ENCODE data around the gene C18orf63.

The C18orf63 gene

DNA sequence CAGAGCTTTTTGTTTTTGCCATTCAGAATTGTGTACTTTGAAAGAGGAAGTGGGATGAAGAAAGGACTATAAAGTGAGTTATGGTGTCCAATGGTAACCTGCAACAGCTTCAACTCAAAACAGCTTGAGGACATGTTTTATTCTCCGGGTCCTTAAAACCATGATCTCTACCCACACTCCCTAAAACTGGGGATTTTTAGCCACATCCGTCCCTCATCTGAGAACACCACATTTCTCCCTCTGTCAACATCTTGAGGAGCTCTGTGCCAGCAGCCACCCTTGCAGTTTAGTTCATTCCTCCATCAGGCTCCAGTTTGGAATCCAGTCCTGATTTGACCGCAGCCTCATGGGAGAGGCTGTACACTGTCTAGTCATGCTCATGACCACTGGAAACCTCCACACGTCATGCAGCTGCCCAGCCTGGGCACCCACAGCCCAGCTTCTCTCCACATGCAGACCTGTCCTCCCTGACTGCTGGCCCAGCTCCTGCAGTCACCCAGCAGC is 62.6 kb downstream of the C18orf63 start:
- TF ChIP-seq, protein P1, sequence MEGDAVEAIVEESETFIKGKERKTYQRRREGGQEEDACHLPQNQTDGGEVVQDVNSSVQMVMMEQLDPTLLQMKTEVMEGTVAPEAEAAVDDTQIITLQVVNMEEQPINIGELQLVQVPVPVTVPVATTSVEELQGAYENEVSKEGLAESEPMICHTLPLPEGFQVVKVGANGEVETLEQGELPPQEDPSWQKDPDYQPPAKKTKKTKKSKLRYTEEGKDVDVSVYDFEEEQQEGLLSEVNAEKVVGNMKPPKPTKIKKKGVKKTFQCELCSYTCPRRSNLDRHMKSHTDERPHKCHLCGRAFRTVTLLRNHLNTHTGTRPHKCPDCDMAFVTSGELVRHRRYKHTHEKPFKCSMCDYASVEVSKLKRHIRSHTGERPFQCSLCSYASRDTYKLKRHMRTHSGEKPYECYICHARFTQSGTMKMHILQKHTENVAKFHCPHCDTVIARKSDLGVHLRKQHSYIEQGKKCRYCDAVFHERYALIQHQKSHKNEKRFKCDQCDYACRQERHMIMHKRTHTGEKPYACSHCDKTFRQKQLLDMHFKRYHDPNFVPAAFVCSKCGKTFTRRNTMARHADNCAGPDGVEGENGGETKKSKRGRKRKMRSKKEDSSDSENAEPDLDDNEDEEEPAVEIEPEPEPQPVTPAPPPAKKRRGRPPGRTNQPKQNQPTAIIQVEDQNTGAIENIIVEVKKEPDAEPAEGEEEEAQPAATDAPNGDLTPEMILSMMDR (IDR thresholded peaks at IDR 0.05; ENCODE audit: insufficient read depth, low read depth, low read length, missing control alignments) = no peak
- H3K4me3 ChIP-seq (ENCODE audit: low read depth, low read length) = no peak overlapping the region
- peak; percentile 12 for DNase-seq (ENCODE audit: low read depth)

DNA sequence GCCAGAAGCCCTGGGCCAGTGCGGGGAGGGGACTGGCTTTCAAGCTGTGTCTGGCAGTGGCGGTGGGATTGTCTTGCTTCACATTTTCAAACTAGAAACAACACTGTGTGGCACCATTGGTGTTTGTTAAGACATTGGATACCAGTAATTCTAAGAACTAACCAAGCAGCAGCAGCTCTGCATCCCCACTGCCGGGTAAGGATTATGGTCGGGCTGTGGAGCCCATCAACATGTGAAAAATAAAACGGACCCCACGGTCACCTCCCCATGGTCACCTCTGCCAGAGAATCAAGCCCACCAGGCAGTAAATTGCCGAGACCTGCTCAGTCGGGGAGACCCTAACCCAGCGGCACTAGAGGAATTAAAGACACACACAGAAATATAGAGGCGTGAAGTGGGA is 65.3 kb downstream of the C18orf63 start:
- no peak overlapping the region for H3K4me3 ChIP-seq (ENCODE audit: low read depth, low read length)
- no peak for DNase-seq (ENCODE audit: low read depth)
- TF ChIP-seq, protein P1 (IDR thresholded peaks at IDR 0.05; ENCODE audit: insufficient read depth, low read depth, low read length, missing control alignments) = no peak

DNA sequence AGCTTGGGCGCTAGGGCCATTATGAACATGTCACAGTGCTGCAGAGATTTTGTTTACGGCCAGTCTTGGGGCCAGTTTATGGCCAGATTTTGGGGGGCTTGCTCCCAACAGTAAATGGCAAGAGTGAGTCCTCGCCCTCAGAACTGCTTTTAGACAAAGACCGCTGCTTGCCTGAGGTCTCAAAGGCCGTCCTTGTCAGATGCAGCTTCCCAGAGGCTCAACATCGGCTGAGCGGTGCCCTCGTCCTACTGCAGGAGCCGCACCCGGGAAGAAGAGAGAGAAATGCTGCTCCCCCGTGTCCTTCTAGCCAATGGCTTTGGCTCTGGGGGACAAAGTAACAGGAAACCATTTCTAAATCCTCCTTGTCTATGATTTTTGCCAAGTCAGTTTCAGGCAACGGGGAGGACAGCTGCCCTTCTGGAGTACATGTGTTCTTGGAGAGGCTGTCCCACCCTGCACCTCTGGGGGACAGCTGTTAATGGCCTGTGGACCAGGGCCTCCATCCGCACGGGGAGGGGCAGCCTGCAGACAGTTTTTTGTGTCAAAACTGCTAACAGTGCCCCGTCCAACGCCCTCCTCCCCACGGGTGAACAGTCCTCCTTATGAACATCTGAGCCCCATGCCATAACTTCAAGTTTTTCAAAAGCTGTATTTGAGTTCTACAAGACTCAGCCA is 66.1 kb downstream of the C18orf63 start:
- TF ChIP-seq, protein P1 (IDR thresholded peaks at IDR 0.05; ENCODE audit: insufficient read depth, low read depth, low read length, missing control alignments) = no peak
- no peak overlapping the region for H3K4me3 ChIP-seq (ENCODE audit: low read depth, low read length)
- no peak for DNase-seq (ENCODE audit: low read depth)

DNA sequence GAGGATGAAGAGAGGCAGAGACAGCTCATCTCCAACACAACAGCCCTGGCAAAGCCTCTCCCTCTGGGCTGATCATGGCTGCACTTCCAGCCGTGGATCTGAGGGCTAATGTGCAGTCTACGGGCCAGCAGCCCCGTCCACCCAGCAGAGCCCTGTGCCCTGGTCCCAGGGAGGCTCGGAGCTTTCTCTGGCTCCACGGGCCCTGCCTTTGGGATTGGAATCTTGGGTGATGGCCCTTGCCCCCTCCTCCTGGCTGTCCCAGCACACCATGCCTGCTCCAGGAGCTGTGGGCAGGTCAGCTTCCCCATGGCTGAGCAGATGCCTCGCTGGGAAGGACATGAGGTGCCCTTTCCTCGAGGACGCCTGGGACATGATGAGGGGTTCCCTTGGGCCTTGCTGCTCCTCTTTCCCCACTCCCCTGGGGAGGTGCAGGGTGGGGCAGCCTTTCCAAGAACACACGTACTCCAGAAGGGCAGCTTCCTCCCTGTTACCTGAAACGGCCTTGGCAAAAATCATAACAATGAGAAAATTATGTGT is 66.9 kb downstream of the C18orf63 start:
- no peak overlapping the region for H3K4me3 ChIP-seq (ENCODE audit: low read depth, low read length)
- no peak for DNase-seq (ENCODE audit: low read depth)
- TF ChIP-seq, protein P1 (IDR thresholded peaks at IDR 0.05; ENCODE audit: insufficient read depth, low read depth, low read length, missing control alignments) = no peak

DNA sequence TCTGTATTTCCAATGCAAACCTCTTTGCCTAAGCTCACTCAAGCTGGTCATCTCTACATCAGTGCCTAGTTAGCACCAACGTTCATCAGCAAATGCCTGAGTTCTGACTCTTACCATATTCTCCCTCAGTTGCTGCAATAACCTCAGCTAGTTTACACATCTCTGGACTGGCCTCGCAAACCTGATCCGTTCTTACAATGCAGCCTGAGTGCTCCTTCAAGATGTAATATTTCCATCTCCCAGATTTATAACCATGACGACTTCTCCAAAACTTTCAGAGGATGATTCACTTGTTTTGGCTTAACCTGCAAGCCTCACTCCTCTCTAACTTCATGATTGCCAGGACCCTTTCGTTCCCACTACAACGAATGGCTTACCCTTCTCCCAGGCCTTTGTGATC is 71.7 kb downstream of the C18orf63 start:
- no peak overlapping the region for H3K4me3 ChIP-seq (ENCODE audit: low read depth, low read length)
- TF ChIP-seq, protein P1 (IDR thresholded peaks at IDR 0.05; ENCODE audit: insufficient read depth, low read depth, low read length, missing control alignments) = no peak
- DNase-seq (ENCODE audit: low read depth) = no peak

DNA sequence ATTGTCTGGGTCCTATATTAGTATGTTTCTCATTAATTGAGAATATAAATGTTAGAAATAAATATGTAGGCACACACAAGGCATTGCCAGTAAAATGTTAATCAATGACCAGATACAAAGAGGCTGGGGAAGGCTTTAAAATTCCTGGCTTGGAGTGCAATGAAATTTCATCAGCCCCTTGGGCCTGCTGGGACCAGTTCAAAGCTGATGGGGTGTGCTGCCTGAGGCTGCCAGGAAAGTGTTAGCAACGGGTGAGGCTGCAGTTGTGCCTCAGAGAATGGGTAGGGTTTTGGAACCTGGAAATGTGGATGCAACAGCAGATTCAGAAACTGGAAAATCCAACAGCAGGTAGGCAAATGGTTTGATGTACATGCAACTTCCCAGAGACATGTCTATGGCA is 72.6 kb downstream of the C18orf63 start:
- TF ChIP-seq, protein P1 (IDR thresholded peaks at IDR 0.05; ENCODE audit: insufficient read depth, low read depth, low read length, missing control alignments) = no peak
- no peak overlapping the region for H3K4me3 ChIP-seq (ENCODE audit: low read depth, low read length)
- no peak for DNase-seq (ENCODE audit: low read depth)
